K562 (cell line): ENCODE results near the gene HS3ST1. TPM values are rescaled to one million over a fixed set of nuclear protein-coding genes. Genes with fewer than 3 reads are reported as not detected.

Experiments
- ATAC-seq: fragments of 200-7000 bp; cut with Tn5 transposase; 3 replicates; pipeline ENCODE4 v1.9.1; 2020; ENCODE audit warnings: moderate library complexity
- BruUV-seq: library from RNA; stranded (reverse); fragments of 400-500 nt; replicated peaks from 2 replicates; lab custom pipeline; 2021; lab: Mats Ljungman, UMichigan
- CTCF ChIA-PET: fragments of 300-600 bp; formaldehyde crosslinking; extraction: SDS; loops from one replicate; lab custom pipeline; 2021; ENCODE audit warnings: low intra/inter-chr PET ratio; lab: Yijun Ruan, JAX
- POLR2A ChIA-PET: fragments of 300-600, 350-650 bp; sonication (Branson Sonifier 250); formaldehyde crosslinking; extraction: SDS; loops from one replicate; lab custom pipeline; 2021; ENCODE audit warnings: antibody characterized with exemption, inconsistent platforms; lab: Yijun Ruan, JAX
- DNase-seq, 4 experiments: peaks; one replicate each; pipeline versions ENCODE4 v3.0.0 to v3.0.0-alpha.2; 2011 to 2018; ENCODE audit warnings: low spot score in 3 of 4, mixed read lengths in 3 of 4; ENCODE audit errors: extremely low read depth in 1 of 4
- FAIRE-seq: peaks from 2 replicates; lab custom pipeline; 2011; peaks lifted over from hg19 to GRCh38; lab: Jason Lieb, UNC
- H2AFZ ChIP-seq: 2 replicates; pipeline ENCODE4 v1.6.0; 2011; ENCODE audit warnings: low read depth, low read length, control low read depth, inconsistent platforms
- H3K27ac ChIP-seq: fragments of 200-600 bp; 3 replicates; pipeline ENCODE4 v1.8.0; 2011; ENCODE audit warnings: low read depth, mild to moderate bottlenecking, control low read depth, inconsistent platforms, low read length, moderate library complexity, mixed read lengths; ENCODE audit errors: extremely low read depth
- H3K27me3 ChIP-seq, 2 experiments: fragments of 300-600 bp in 1 of 2; 2 replicates in 1 of 2; 3 replicates in 1 of 2; pipeline versions ENCODE4 v1.6.0 to v1.8.0; 2011; ENCODE audit warnings: inconsistent platforms in 2 of 2, low read length in 2 of 2, mild to moderate bottlenecking in 1 of 2, mixed read lengths in 1 of 2, moderate library complexity in 1 of 2; ENCODE audit not compliant: control insufficient read depth in 2 of 2, insufficient read depth in 2 of 2
- H3K36me3 ChIP-seq: fragments of 300-600 bp; 3 replicates; pipeline ENCODE4 v1.8.0; 2011; ENCODE audit warnings: mild to moderate bottlenecking, low read length, inconsistent platforms; ENCODE audit not compliant: control insufficient read depth, insufficient read depth
- H3K4me1 ChIP-seq, 2 experiments: fragments of 200-600 bp in 1 of 2; replicated peaks in 1 of 2; 2 replicates in 1 of 2; 3 replicates in 1 of 2; pipeline versions ENCODE4 v1.5.1 to v1.8.0; 2011; ENCODE audit warnings: inconsistent platforms in 2 of 2, low read length in 2 of 2, mild to moderate bottlenecking in 1 of 2, mixed read lengths in 1 of 2, moderate library complexity in 1 of 2; ENCODE audit not compliant: control insufficient read depth in 2 of 2, insufficient read depth in 2 of 2
- H3K4me2 ChIP-seq: 2 replicates; pipeline ENCODE4 v1.6.1; 2011; ENCODE audit warnings: low read length, control low read depth, inconsistent platforms, mixed read lengths; ENCODE audit not compliant: insufficient read depth
- H3K4me3 ChIP-seq: fragments of 200-600 bp; sonication (generic), shearing (Covaris generic); 2 replicates; pipeline ENCODE4 v1.5.1; 2016; ENCODE audit warnings: control low read depth, inconsistent platforms
- H3K79me2 ChIP-seq: fragments of 200-600 bp; 3 replicates; pipeline ENCODE4 v1.8.0; 2011; ENCODE audit warnings: low read length, inconsistent platforms; ENCODE audit not compliant: control insufficient read depth, insufficient read depth
- H3K9ac ChIP-seq, 2 experiments: 2 replicates each; pipeline versions ENCODE4 v1.6.0 to v1.6.1; 2011; ENCODE audit warnings: low read depth in 2 of 2, low read length in 2 of 2, control low read depth in 1 of 2, inconsistent platforms in 1 of 2, mild to moderate bottlenecking in 1 of 2, mixed read lengths in 1 of 2; ENCODE audit not compliant: insufficient read depth in 1 of 2
- H3K9me1 ChIP-seq: one replicate; pipeline ENCODE4 v1.6.0; 2011; ENCODE audit warnings: inconsistent platforms, mild to moderate bottlenecking, low read length, moderate library complexity; ENCODE audit not compliant: control insufficient read depth, insufficient read depth
- H3K9me3 ChIP-seq: replicated peaks from 2 replicates; pipeline ENCODE4 v1.5.1; 2011; ENCODE audit warnings: low read depth, low read length, inconsistent platforms; ENCODE audit not compliant: control insufficient read depth, insufficient read depth
- H4K20me1 ChIP-seq: replicated peaks from 2 replicates; pipeline ENCODE4 v1.6.1; 2011; ENCODE audit warnings: low read length, inconsistent platforms, mixed read lengths; ENCODE audit not compliant: control insufficient read depth, insufficient read depth
- CBX2 ChIP-seq: fragments of 200-600 bp; sonication (generic); IDR thresholded peaks from one replicate; pipeline ENCODE4 v1.6.1; 2012; ENCODE audit warnings: mild to moderate bottlenecking, low read length, inconsistent platforms; ENCODE audit not compliant: insufficient read depth, poor library complexity, severe bottlenecking
- FOXP1 ChIP-seq: sonication (generic); formaldehyde crosslinking; IDR thresholded peaks from 2 replicates; pipeline ENCODE4 v1.8.0; 2022; ENCODE audit warnings: mild to moderate bottlenecking, missing genetic modification reagents
- MTA2 ChIP-seq: fragments of 450-650 bp; IDR thresholded peaks from 2 replicates; pipeline ENCODE4 v1.6.1; 2016; ENCODE audit warnings: low read depth
- NFXL1 ChIP-seq: fragments of 450-650 bp; formaldehyde crosslinking; IDR thresholded peaks from 2 replicates; pipeline ENCODE4 v1.4.0; 2021; ENCODE audit warnings: mild to moderate bottlenecking
- RBM34 ChIP-seq: fragments of 200-400 bp; formaldehyde crosslinking; IDR thresholded peaks from 2 replicates; pipeline ENCODE4 v1.6.1; 2018; ENCODE audit warnings: low read length, borderline replicate concordance; ENCODE audit not compliant: insufficient read depth
- SP2 ChIP-seq: IDR thresholded peaks from 2 replicates; pipeline ENCODE4 v1.6.1; 2011; ENCODE audit warnings: mild to moderate bottlenecking, low read depth, low read length, moderate library complexity; ENCODE audit not compliant: poor library complexity, severe bottlenecking; ENCODE audit errors: extremely low read depth
- TAF7 ChIP-seq: fragments of 450-650 bp; IDR thresholded peaks from 2 replicates; pipeline ENCODE4 v1.6.1; 2016; ENCODE audit warnings: missing genetic modification characterization, missing compliant biosample characterization
- ZFX ChIP-seq: sonication (generic); formaldehyde crosslinking; IDR thresholded peaks from 2 replicates; pipeline ENCODE4 v1.8.0; 2022; ENCODE audit warnings: mild to moderate bottlenecking, missing genetic modification reagents, moderate library complexity
- WGBS: fragments of 100-300 bp; shearing (Covaris generic); methylation state at CpG from one replicate; pipeline ENCODE4 v1.1.6; 2016; ENCODE audit warnings: low coverage, mixed read lengths; ENCODE audit not compliant: insufficient coverage; ENCODE audit errors: missing lambda C conversion rate; 5-methylcytosine and 5-hydroxymethylcytosine counted together
- in situ Hi-C: fragments of 300-500 bp; cut with MboI; formaldehyde crosslinking; loops from 4 replicates; pipeline ENCODE4 v1.15.0; 2018; ENCODE audit warnings: inconsistent platforms, mixed read lengths
- intact Hi-C: fragments of 100-400 bp; cut with micrococcal nuclease; formaldehyde crosslinking; loops from 2 replicates; pipeline ENCODE4 v1.14.2; 2022
- polyA plus RNA-seq, 8 experiments: library from polyadenylated mRNA; depleted of rRNA in 4 of 8; stranded (reverse) in 5 of 8; unstranded in 3 of 8; fragments of >200 nt; fragmentation: Nextera tagmentation in 2 of 8; fragmentation: Illumina TruSeq in 1 of 8; extraction: Ambion mirVana in 2 of 8; extraction: Trizol in 1 of 8; gene quantifications; 2 replicates each; pipeline versions ENCODE4 v1.2.1 to v1.2.3, GENCODE V29; 2011 to 2014; ENCODE audit warnings: inconsistent platforms in 1 of 8, missing spikeins in 1 of 8
- total RNA-seq, 7 experiments: library from RNA; depleted of rRNA in 6 of 7; stranded (reverse); fragments of >200 nt in 6 of 7; fragmentation: Illumina TruSeq in 2 of 7; extraction: Trizol in 2 of 7; gene quantifications; 2 replicates each; pipeline versions ENCODE4 v1.2.1 to v1.2.3, GENCODE V29; 2011 to 2021; ENCODE audit warnings: low replicate concordance in 1 of 7
- TF ChIP-seq, protein P1 (sequence below): fragments of 450-650 bp; formaldehyde crosslinking; IDR thresholded peaks from 2 replicates; pipeline ENCODE4 v1.4.0; 2020; ENCODE audit warnings: mild to moderate bottlenecking
- TF ChIP-seq, protein P2 (sequence below): fragments of 450-650 bp; formaldehyde crosslinking; IDR thresholded peaks from 2 replicates; pipeline ENCODE4 v1.4.0; 2020; ENCODE audit warnings: mild to moderate bottlenecking, moderate library complexity

HS3ST1 gene
- total and polyA plus RNA-seq, 9 of the 15 experiments (the other 6 are each of a cell fraction or from before 2014, with no cell fraction given): 0.02 TPM; not detected in 8

GRCh38 chr4:11470438-11471045 is 41.8 kb upstream of the HS3ST1 start:
- H3K4me1 ChIP-seq: no peaks in the 10 kb centered on the region
- no peaks in the 10 kb centered on the region for H3K9me3 ChIP-seq
- DNase-seq: no peak
- no peak for FAIRE-seq
- no peaks in the 10 kb centered on the region for H3K79me2 ChIP-seq
- no peaks in the 10 kb centered on the region for H4K20me1 ChIP-seq
- TF ChIP-seq RBM34 (no peak), ZFX (no peak), NFXL1 (CRISPR knock-in tag) (no peak), TAF7 (tag) (no peak), FOXP1 (CRISPR knock-in tag) (no peak), CBX2 (no peak), MTA2 (no peak), SP2 (no peak)
- TF ChIP-seq, protein P1, sequence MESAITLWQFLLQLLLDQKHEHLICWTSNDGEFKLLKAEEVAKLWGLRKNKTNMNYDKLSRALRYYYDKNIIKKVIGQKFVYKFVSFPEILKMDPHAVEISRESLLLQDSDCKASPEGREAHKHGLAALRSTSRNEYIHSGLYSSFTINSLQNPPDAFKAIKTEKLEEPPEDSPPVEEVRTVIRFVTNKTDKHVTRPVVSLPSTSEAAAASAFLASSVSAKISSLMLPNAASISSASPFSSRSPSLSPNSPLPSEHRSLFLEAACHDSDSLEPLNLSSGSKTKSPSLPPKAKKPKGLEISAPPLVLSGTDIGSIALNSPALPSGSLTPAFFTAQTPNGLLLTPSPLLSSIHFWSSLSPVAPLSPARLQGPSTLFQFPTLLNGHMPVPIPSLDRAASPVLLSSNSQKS (CRISPR knock-in tag): no peak
- TF ChIP-seq, protein P2, sequence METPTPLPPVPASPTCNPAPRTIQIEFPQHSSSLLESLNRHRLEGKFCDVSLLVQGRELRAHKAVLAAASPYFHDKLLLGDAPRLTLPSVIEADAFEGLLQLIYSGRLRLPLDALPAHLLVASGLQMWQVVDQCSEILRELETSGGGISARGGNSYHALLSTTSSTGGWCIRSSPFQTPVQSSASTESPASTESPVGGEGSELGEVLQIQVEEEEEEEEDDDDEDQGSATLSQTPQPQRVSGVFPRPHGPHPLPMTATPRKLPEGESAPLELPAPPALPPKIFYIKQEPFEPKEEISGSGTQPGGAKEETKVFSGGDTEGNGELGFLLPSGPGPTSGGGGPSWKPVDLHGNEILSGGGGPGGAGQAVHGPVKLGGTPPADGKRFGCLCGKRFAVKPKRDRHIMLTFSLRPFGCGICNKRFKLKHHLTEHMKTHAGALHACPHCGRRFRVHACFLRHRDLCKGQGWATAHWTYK (CRISPR knock-in tag): no peak
- no peaks in the 10 kb centered on the region for H3K9me1 ChIP-seq
- in situ Hi-C loops: no loop called here
- ChIA-PET CTCF (no interaction called here), POLR2A (no interaction called here)
- no peak overlapping the region for H2AFZ ChIP-seq
- 4% methylated on average over 4 of the region's 4 CpGs for WGBS
- no peak for ATAC-seq
- intact Hi-C loops: no loop called here
- H3K4me2 ChIP-seq: no peak overlapping the region
- no peaks in the 10 kb centered on the region for H3K36me3 ChIP-seq
- H3K4me3 ChIP-seq: no peak overlapping the region
- H3K9ac ChIP-seq: no peak overlapping the region
- BruUV-seq: no TSS peak
- no peak overlapping the region for H3K27ac ChIP-seq
- H3K27me3 ChIP-seq: no peaks in the 10 kb centered on the region
